ENCODE data around the gene MAP2. TPM values are rescaled to one million over a fixed set of nuclear protein-coding genes. Genes with fewer than 3 reads are reported as not detected.

MAP2 gene
- total RNA-seq, 1 donor from 2014 or later = 16.5 TPM

- Mint-ChIP-seq H3K36me3 (ENCODE audit: insufficient read depth) (no peaks in the 10 kb centered on the region), H3K4me3 (ENCODE audit: low read depth) (no peak overlapping the region), H3K4me1 (ENCODE audit: low read depth) (peaks cover 1% of the 10 kb centered on the region), H3K27me3 (no peaks in the 10 kb centered on the region), H3K27ac (no peak overlapping the region), H3K9me3 (ENCODE audit: low read depth) (no peaks in the 10 kb centered on the region)
- DNase-seq (ENCODE audit: low spot score, unreplicated experiment) = no peak
- no peak for TF ChIP-seq CTCF (IDR thresholded peaks at IDR 0.05; ENCODE audit: unreplicated experiment)
Measured at GRCh38 chr2:209581040-209581439, 157.2 kb downstream of the MAP2 start.

GRCh38 chr2:209582281-209582680, 158.4 kb downstream of the MAP2 start:
- TF ChIP-seq CTCF (IDR thresholded peaks at IDR 0.05; ENCODE audit: unreplicated experiment) = no peak
- no peaks in the 10 kb centered on the region for H3K9me3 Mint-ChIP-seq (ENCODE audit: low read depth)
- peaks cover 1% of the 10 kb centered on the region for H3K4me1 Mint-ChIP-seq (ENCODE audit: low read depth)
- H3K27me3 Mint-ChIP-seq = no peaks in the 10 kb centered on the region
- no peak overlapping the region for H3K27ac Mint-ChIP-seq
- no peaks in the 10 kb centered on the region for H3K36me3 Mint-ChIP-seq (ENCODE audit: insufficient read depth)
- H3K4me3 Mint-ChIP-seq (ENCODE audit: low read depth) = no peak overlapping the region
- no peak for DNase-seq (ENCODE audit: low spot score, unreplicated experiment)

GRCh38 chr2:209584472-209584871, 160.6 kb downstream of the MAP2 start:
- Mint-ChIP-seq H3K4me3 (ENCODE audit: low read depth) (no peak overlapping the region), H3K27me3 (no peaks in the 10 kb centered on the region), H3K36me3 (ENCODE audit: insufficient read depth) (no peaks in the 10 kb centered on the region), H3K9me3 (ENCODE audit: low read depth) (no peaks in the 10 kb centered on the region), H3K27ac (no peak overlapping the region), H3K4me1 (ENCODE audit: low read depth) (no peaks in the 10 kb centered on the region)
- TF ChIP-seq CTCF (IDR thresholded peaks at IDR 0.05; ENCODE audit: unreplicated experiment) = no peak
- no peak for DNase-seq (ENCODE audit: low spot score, unreplicated experiment)

DNA sequence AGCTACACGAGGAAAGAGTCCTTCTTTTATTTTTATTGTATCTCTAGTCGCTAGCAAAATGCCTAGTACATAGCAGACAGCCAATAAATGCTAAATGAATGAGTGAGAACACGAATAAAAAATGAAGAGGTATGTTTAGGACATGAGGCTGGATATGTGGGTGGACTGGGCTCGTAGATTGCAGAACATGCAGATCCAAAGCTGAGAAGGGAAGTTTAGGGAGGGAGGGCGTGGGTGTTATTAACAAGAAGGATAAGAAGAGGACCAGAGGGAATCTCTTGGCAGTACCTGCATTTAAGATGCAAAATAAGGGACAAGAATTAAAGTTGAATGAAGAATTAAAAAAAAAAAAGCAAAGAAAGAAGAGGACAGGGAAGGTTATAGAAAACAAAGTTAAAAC, 161.1 kb downstream of the MAP2 start:
- no peak for TF ChIP-seq CTCF (IDR thresholded peaks at IDR 0.05; ENCODE audit: unreplicated experiment)
- H3K27me3 Mint-ChIP-seq = no peaks in the 10 kb centered on the region
- no peaks in the 10 kb centered on the region for H3K9me3 Mint-ChIP-seq (ENCODE audit: low read depth)
- H3K4me1 Mint-ChIP-seq (ENCODE audit: low read depth) = no peaks in the 10 kb centered on the region
- no peak for DNase-seq (ENCODE audit: low spot score, unreplicated experiment)
- H3K27ac Mint-ChIP-seq = no peak overlapping the region
- no peaks in the 10 kb centered on the region for H3K36me3 Mint-ChIP-seq (ENCODE audit: insufficient read depth)
- no peak overlapping the region for H3K4me3 Mint-ChIP-seq (ENCODE audit: low read depth)

- H3K27ac Mint-ChIP-seq = no peak overlapping the region
- no peak for DNase-seq (ENCODE audit: low spot score, unreplicated experiment)
- H3K4me1 Mint-ChIP-seq (ENCODE audit: low read depth) = no peaks in the 10 kb centered on the region
- H3K4me3 Mint-ChIP-seq (ENCODE audit: low read depth) = no peak overlapping the region
- no peaks in the 10 kb centered on the region for H3K36me3 Mint-ChIP-seq (ENCODE audit: insufficient read depth)
- H3K27me3 Mint-ChIP-seq = no peaks in the 10 kb centered on the region
- H3K9me3 Mint-ChIP-seq (ENCODE audit: low read depth) = no peaks in the 10 kb centered on the region
- TF ChIP-seq CTCF (IDR thresholded peaks at IDR 0.05; ENCODE audit: unreplicated experiment) = no peak
Measured at GRCh38 chr2:209591021-209591420, 167.2 kb downstream of the MAP2 start.
